Stimulated activated CD8-positive, alpha-beta memory T cell treated with anti-CD3 and anti-CD28 coated beads, Interleukin-12 subunit alpha, Interleukin-12 subunit beta, amount 100 ng/mL, for 24 hours (primary cell): ENCODE results near the gene SLBP.

Source experiments
- DNase-seq: peaks from one replicate; pipeline ENCODE4 v3.0.0-alpha.2; 2020; ENCODE audit errors: extremely low read depth

SLBP gene

GRCh38 chr4:1654216-1654955, 57.7 kb downstream of the SLBP start:
- no peak for DNase-seq

- DNase-seq, result no peak
Measured at GRCh38 chr4:1653776-1654175, 58.3 kb downstream of the SLBP start.

GRCh38 chr4:1652088-1652487, 60.0 kb downstream of the SLBP start:
- no peak for DNase-seq

GRCh38 chr4:1651609-1652008, 60.5 kb downstream of the SLBP start:
- no peak for DNase-seq

GRCh38 chr4:1648962-1649361, 63.2 kb downstream of the SLBP start:
- DNase-seq, result no peak

GRCh38 chr4:1647432-1647831, 64.7 kb downstream of the SLBP start:
- DNase-seq, result no peak

- no peak for DNase-seq
Measured at GRCh38 chr4:1646690-1647089, 65.4 kb downstream of the SLBP start.

GRCh38 chr4:1644891-1645657, 67.0 kb downstream of the SLBP start:
- DNase-seq, result no peak

- no peak for DNase-seq
Measured at GRCh38 chr4:1643971-1644735, 68.0 kb downstream of the SLBP start.
